Loucy (cell line): ENCODE measurements around the gene GFY.
A peak's percentile ranks its signal among the peaks of the same experiment; 100 is the strongest.
"Not testable (repeated sequence)": the region's sequence is repeated elsewhere in the genome, so short reads cannot be mapped to it uniquely, and the experiment has no call there.

Source experiments
- H2AFZ ChIP-seq: fragments of 200-600 bp; sonication (generic); 2 replicates; pipeline ENCODE4 v1.6.0; 2016; ENCODE audit warnings: antibody characterized with exemption, mild to moderate bottlenecking, low read length, moderate library complexity
- H3F3A ChIP-seq: fragments of 200-600 bp; 2 replicates; pipeline ENCODE4 v1.6.0; 2016; ENCODE audit warnings: antibody characterized with exemption, low read depth, mild to moderate bottlenecking
- H3K27me3 ChIP-seq: fragments of 200-600 bp; sonication (generic); 2 replicates; pipeline ENCODE4 v1.6.1; 2014; ENCODE audit warnings: low read length, mild to moderate bottlenecking; ENCODE audit not compliant: insufficient read depth, poor library complexity, severe bottlenecking
- H3K36me3 ChIP-seq: fragments of 200-600 bp; sonication (generic); 2 replicates; pipeline ENCODE4 v1.6.1; 2016; ENCODE audit warnings: low read length; ENCODE audit not compliant: insufficient read depth
- H3K4me1 ChIP-seq: fragments of 200-600 bp; sonication (generic); 2 replicates; pipeline ENCODE4 v1.5.1; 2014; ENCODE audit warnings: low read length, mild to moderate bottlenecking; ENCODE audit not compliant: insufficient read depth, poor library complexity, severe bottlenecking
- H3K4me2 ChIP-seq: fragments of 200-600 bp; sonication (generic); 2 replicates; pipeline ENCODE4 v1.6.0; 2014; ENCODE audit warnings: antibody characterized with exemption, low read length, low read depth, mild to moderate bottlenecking; ENCODE audit not compliant: poor library complexity, severe bottlenecking
- H3K4me3 ChIP-seq: fragments of 200-600 bp; sonication (generic); 2 replicates; pipeline ENCODE4 v1.5.1; 2014; ENCODE audit warnings: low read length, mild to moderate bottlenecking, mixed read lengths; ENCODE audit not compliant: poor library complexity, severe bottlenecking
- H3K79me2 ChIP-seq: fragments of 200-600 bp; sonication (generic); 2 replicates; pipeline ENCODE4 v1.6.1; 2014; ENCODE audit warnings: low read length; ENCODE audit not compliant: insufficient read depth
- H3K9ac ChIP-seq: fragments of 200-600 bp; sonication (generic); 2 replicates; pipeline ENCODE4 v1.6.0; 2014; ENCODE audit warnings: mild to moderate bottlenecking, low read depth, low read length, moderate library complexity; ENCODE audit not compliant: poor library complexity, severe bottlenecking
- H3K9me2 ChIP-seq: fragments of 200-600 bp; sonication (generic); replicated peaks from 2 replicates; pipeline ENCODE4 v1.6.1; 2016; ENCODE audit warnings: low read depth, low read length, mixed read lengths
- H3K9me3 ChIP-seq: fragments of 200-600 bp; sonication (generic); 2 replicates; pipeline ENCODE4 v1.6.1; 2014; ENCODE audit warnings: mild to moderate bottlenecking, antibody characterized with exemption, low read length, low read depth; ENCODE audit not compliant: insufficient read depth
- H4K20me1 ChIP-seq: fragments of 200-600 bp; sonication (generic); 2 replicates; pipeline ENCODE4 v1.6.0; 2014; ENCODE audit warnings: antibody characterized with exemption, low read length, mild to moderate bottlenecking; ENCODE audit not compliant: insufficient read depth, poor library complexity, severe bottlenecking
- EZH2phosphoT487 ChIP-seq: fragments of 200-600 bp; IDR thresholded peaks from 2 replicates; pipeline ENCODE4 v1.6.1; 2018; ENCODE audit warnings: antibody characterized with exemption, mild to moderate bottlenecking, moderate library complexity, borderline replicate concordance
- TF ChIP-seq, protein P1 (sequence below): fragments of 200-600 bp; sonication (generic); conservative IDR thresholded peaks from 2 replicates; pipeline ENCODE4 v1.5.1; 2014; ENCODE audit warnings: mild to moderate bottlenecking, antibody characterized with exemption, low read length

Gene GFY

GRCh38 chr19:49458567-49458903, 33.3 kb downstream of the GFY start:
- Histone ChIP-seq H3K4me3 (no peak overlapping the region), H3K36me3 (no peaks in the 10 kb centered on the region), H3K9me3 (no peaks in the 10 kb centered on the region), H3K4me2 (peak overlapping the region; percentile 37), H3F3A (no peaks in the 10 kb centered on the region), H4K20me1 (no peaks in the 10 kb centered on the region), H3K27me3 (no peaks in the 10 kb centered on the region), H3K4me1 (peaks cover 17% of the 10 kb centered on the region), H2AFZ (no peak overlapping the region), H3K9ac (peak overlapping the region; percentile 42), H3K9me2 (no peaks in the 10 kb centered on the region), H3K79me2 (peaks cover 28% of the 10 kb centered on the region)
- no peak for TF ChIP-seq EZH2phosphoT487
- TF ChIP-seq, protein P1, sequence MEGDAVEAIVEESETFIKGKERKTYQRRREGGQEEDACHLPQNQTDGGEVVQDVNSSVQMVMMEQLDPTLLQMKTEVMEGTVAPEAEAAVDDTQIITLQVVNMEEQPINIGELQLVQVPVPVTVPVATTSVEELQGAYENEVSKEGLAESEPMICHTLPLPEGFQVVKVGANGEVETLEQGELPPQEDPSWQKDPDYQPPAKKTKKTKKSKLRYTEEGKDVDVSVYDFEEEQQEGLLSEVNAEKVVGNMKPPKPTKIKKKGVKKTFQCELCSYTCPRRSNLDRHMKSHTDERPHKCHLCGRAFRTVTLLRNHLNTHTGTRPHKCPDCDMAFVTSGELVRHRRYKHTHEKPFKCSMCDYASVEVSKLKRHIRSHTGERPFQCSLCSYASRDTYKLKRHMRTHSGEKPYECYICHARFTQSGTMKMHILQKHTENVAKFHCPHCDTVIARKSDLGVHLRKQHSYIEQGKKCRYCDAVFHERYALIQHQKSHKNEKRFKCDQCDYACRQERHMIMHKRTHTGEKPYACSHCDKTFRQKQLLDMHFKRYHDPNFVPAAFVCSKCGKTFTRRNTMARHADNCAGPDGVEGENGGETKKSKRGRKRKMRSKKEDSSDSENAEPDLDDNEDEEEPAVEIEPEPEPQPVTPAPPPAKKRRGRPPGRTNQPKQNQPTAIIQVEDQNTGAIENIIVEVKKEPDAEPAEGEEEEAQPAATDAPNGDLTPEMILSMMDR, result no peak

DNA sequence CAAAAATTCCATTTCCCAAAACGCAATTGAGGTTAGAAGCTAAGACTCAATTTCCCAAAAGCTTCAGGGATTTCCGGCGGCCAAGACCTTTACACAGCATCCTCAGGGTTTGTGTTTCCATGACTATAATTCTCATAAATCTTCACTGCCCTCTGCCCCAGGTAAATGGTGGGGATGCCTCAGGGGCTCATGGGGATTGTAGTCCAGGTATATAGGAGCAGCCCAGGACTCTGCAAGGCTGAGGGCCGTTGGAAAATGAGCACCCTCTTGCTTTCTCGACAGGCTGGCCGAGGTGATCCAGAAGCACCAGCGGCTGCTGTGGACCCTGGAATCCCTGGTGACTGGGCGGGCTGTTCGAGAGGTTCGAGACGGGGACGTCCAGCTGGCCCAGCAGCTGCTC, 34.2 kb downstream of the GFY start:
- no peaks in the 10 kb centered on the region; the same call in 1 of the 2 replicates for H3K36me3 ChIP-seq
- no peak overlapping the region for H3K4me2 ChIP-seq
- TF ChIP-seq, protein P1, result no peak
- TF ChIP-seq EZH2phosphoT487, result no peak

DNA sequence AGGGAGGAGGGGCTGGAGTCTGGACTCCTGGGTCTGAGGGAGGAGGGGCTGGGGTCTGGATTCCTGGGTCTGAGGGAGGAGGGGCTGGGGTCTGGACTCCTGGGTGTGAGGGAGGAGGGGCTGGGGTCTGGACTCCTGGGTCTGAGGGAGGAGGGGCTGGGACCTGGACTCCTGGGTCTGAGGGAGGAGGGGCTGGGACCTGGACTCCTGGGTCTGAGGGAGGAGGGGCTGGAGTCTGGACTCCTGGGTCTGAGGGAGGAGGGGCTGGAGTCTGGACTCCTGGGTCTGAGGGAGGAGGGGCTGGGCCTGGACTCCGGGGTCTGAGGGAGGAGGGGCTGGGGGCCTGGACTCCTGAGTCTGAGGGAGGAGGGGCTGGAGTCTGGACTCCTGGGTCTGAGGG, 35.9 kb downstream of the GFY start:
- H3F3A ChIP-seq, H3K27me3 ChIP-seq, H3K9me3 ChIP-seq, H4K20me1 ChIP-seq, H3K9me2 ChIP-seq, H3K4me3 ChIP-seq, H2AFZ ChIP-seq, H3K9ac ChIP-seq, H3K36me3 ChIP-seq, H3K4me1 ChIP-seq, H3K4me2 ChIP-seq: not testable (repeated sequence)
- peaks cover 11% of the 10 kb centered on the region; the same call in 1 of the 2 replicates for H3K79me2 ChIP-seq

More for the DNA sequence above, 34.2 kb downstream of the GFY start:
- H3K79me2 ChIP-seq, result peaks cover 19% of the 10 kb centered on the region
- no peaks in the 10 kb centered on the region for H3K9me3 ChIP-seq
- H3K9ac ChIP-seq, result no peak overlapping the region
- peaks cover 13% of the 10 kb centered on the region for H3K4me1 ChIP-seq
- no peaks in the 10 kb centered on the region for H3K9me2 ChIP-seq
- H4K20me1 ChIP-seq, result no peaks in the 10 kb centered on the region
- H3K4me3 ChIP-seq, result no peak overlapping the region
- H3K27me3 ChIP-seq, result no peaks in the 10 kb centered on the region
- H3F3A ChIP-seq, result no peaks in the 10 kb centered on the region
- H2AFZ ChIP-seq, result no peak overlapping the region

DNA sequence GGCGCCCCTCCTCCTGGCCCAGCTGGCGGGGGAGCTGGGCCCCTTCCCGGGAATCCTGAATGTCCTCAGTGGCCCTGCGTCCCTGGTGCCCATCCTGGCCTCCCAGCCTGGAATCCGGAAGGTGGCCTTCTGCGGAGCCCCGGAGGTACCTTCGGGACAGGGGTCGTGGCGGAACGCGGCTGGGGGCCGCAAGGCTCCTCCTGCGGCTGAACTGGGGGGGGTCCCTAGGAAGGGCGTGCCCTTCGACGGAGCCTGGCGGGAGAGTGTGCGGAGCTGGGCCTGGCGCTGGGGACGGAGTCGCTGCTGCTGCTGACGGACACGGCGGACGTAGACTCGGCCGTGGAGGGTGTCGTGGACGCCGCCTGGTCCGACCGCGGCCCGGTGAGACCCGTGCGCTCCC, 36.5 kb downstream of the GFY start:
- H3K9me2 ChIP-seq, result no peaks in the 10 kb centered on the region
- no peaks in the 10 kb centered on the region for H3K27me3 ChIP-seq
- no peak for TF ChIP-seq EZH2phosphoT487
- TF ChIP-seq, protein P1, result no peak
- no peak overlapping the region for H3K9ac ChIP-seq
- no peaks in the 10 kb centered on the region for H3F3A ChIP-seq
- no peaks in the 10 kb centered on the region for H3K9me3 ChIP-seq
- peaks cover 11% of the 10 kb centered on the region; the same call in 1 of the 2 replicates for H3K79me2 ChIP-seq
- no peak overlapping the region for H3K4me3 ChIP-seq
- no peaks in the 10 kb centered on the region; the same call in 1 of the 2 replicates for H3K36me3 ChIP-seq
- H3K4me2 ChIP-seq, result no peak overlapping the region
- H3K4me1 ChIP-seq, result peaks cover 10% of the 10 kb centered on the region
- no peak overlapping the region for H2AFZ ChIP-seq
- H4K20me1 ChIP-seq, result no peaks in the 10 kb centered on the region
